IMR-90 (cell line): ENCODE results near the gene TBCD. TPM values are rescaled to one million over a fixed set of nuclear protein-coding genes. Genes with fewer than 3 reads are reported as not detected.

ENCODE experiments used
- ATAC-seq: fragments of 200-7000 bp; cut with Tn5 transposase; 2 replicates; pipeline ENCODE4 v1.9.1; 2020; ENCODE audit warnings: low read depth, mild to moderate bottlenecking, moderate library complexity
- BruUV-seq: library from RNA; stranded (reverse); fragments of 400-500 nt; replicated peaks from 2 replicates; lab custom pipeline; 2021; lab: Mats Ljungman, UMichigan
- CTCF ChIA-PET: fragments of 300-600 bp; formaldehyde crosslinking; extraction: SDS; loops from one replicate; lab custom pipeline; 2021; ENCODE audit warnings: antibody characterized with exemption; lab: Yijun Ruan, JAX
- POLR2A ChIA-PET: fragments of 300-600 bp; sonication (Branson Sonifier 250); formaldehyde crosslinking; loops from one replicate; lab custom pipeline; 2022; ENCODE audit warnings: antibody characterized with exemption; ENCODE audit not compliant: unreplicated experiment; lab: Charles Lee
- DNase-seq: peaks from one replicate; pipeline ENCODE4 v3.0.0; 2013
- H2AFZ ChIP-seq: replicated peaks from 2 replicates; pipeline ENCODE3; 2013; ENCODE audit warnings: low read length, mild to moderate bottlenecking; ENCODE audit not compliant: poor library complexity
- H2AK5ac ChIP-seq: 2 replicates; pipeline ENCODE4 v1.6.1; 2013; ENCODE audit warnings: low read depth, low read length, inconsistent platforms
- H2AK9ac ChIP-seq: replicated peaks from 2 replicates; pipeline ENCODE3; 2013; ENCODE audit warnings: mild to moderate bottlenecking, low read depth, low read length, moderate library complexity; ENCODE audit not compliant: poor library complexity
- H2BK120ac ChIP-seq: 2 replicates; pipeline ENCODE4 v1.6.1; 2013; ENCODE audit warnings: low read depth, low read length, inconsistent platforms
- H2BK15ac ChIP-seq: 3 replicates; pipeline ENCODE4 v1.6.1; 2013; ENCODE audit warnings: low read depth, low read length, inconsistent platforms
- H2BK20ac ChIP-seq: 2 replicates; pipeline ENCODE4 v1.6.1; 2013; ENCODE audit warnings: low read depth, mild to moderate bottlenecking, inconsistent platforms, low read length, moderate library complexity
- H2BK5ac ChIP-seq: 2 replicates; pipeline ENCODE4 v1.6.1; 2013; ENCODE audit warnings: mild to moderate bottlenecking, low read depth, low read length, inconsistent platforms; ENCODE audit not compliant: poor library complexity, severe bottlenecking
- H3K14ac ChIP-seq: replicated peaks from 2 replicates; pipeline ENCODE4 v1.6.1; 2013; ENCODE audit warnings: low read depth, low read length, inconsistent platforms
- H3K18ac ChIP-seq: 2 replicates; pipeline ENCODE4 v1.6.1; 2013; ENCODE audit warnings: low read depth, low read length, control low read depth
- H3K23ac ChIP-seq: 2 replicates; pipeline ENCODE4 v1.6.1; 2013; ENCODE audit warnings: low read depth, low read length, inconsistent platforms
- H3K27ac ChIP-seq: 2 replicates; pipeline ENCODE4 v1.5.1; 2013; ENCODE audit warnings: mild to moderate bottlenecking, control low read depth, low read length; ENCODE audit not compliant: insufficient read depth
- H3K27me3 ChIP-seq: 2 replicates; pipeline ENCODE4 v1.6.1; 2013; ENCODE audit warnings: low read length; ENCODE audit not compliant: control insufficient read depth, insufficient read depth
- H3K36me3 ChIP-seq: 2 replicates; pipeline ENCODE4 v1.6.1; 2013; ENCODE audit warnings: low read length, mixed read lengths; ENCODE audit not compliant: control insufficient read depth, insufficient read depth
- H3K4ac ChIP-seq: 2 replicates; pipeline ENCODE4 v1.6.1; 2013; ENCODE audit warnings: low read depth, low read length, inconsistent platforms
- H3K4me1 ChIP-seq: 2 replicates; pipeline ENCODE4 v1.6.1; 2013; ENCODE audit warnings: low read length, mixed read lengths; ENCODE audit not compliant: control insufficient read depth, insufficient read depth
- H3K4me2 ChIP-seq: 2 replicates; pipeline ENCODE4 v1.6.1; 2013; ENCODE audit warnings: low read depth, mild to moderate bottlenecking, control low read depth, low read length, moderate library complexity
- H3K4me3 ChIP-seq: 2 replicates; pipeline ENCODE4 v1.5.1; 2013; ENCODE audit warnings: low read depth, mild to moderate bottlenecking, control low read depth, low read length, moderate library complexity; ENCODE audit not compliant: insufficient read depth
- H3K56ac ChIP-seq: 2 replicates; pipeline ENCODE4 v1.6.1; 2013; ENCODE audit warnings: low read length, inconsistent platforms; ENCODE audit not compliant: insufficient read depth; ENCODE audit errors: extremely low read depth
- H3K79me1 ChIP-seq, 2 experiments: 2 replicates each; pipeline ENCODE4 v1.6.1; 2013; ENCODE audit warnings: low read length in 2 of 2, inconsistent platforms in 1 of 2, low read depth in 1 of 2
- H3K9ac ChIP-seq: 2 replicates; pipeline ENCODE4 v1.6.1; 2013; ENCODE audit warnings: low read depth, low read length, control low read depth
- H3K9me1 ChIP-seq: 2 replicates; pipeline ENCODE4 v1.6.1; 2013; ENCODE audit warnings: low read length, inconsistent platforms; ENCODE audit not compliant: insufficient read depth
- H3K9me3 ChIP-seq: 2 replicates; pipeline ENCODE4 v1.6.1; 2013; ENCODE audit warnings: low read length; ENCODE audit not compliant: control insufficient read depth, insufficient read depth
- H4K20me1 ChIP-seq: 2 replicates; pipeline ENCODE4 v1.6.1; 2013; ENCODE audit warnings: low read length, inconsistent platforms; ENCODE audit not compliant: insufficient read depth
- H4K5ac ChIP-seq: 2 replicates; pipeline ENCODE4 v1.6.1; 2013; ENCODE audit warnings: mild to moderate bottlenecking, low read depth, low read length, control low read depth
- H4K8ac ChIP-seq, 2 experiments: 2 replicates each; pipeline ENCODE4 v1.6.1; 2013; ENCODE audit warnings: low read depth in 2 of 2, low read length in 2 of 2, control low read depth in 1 of 2, inconsistent platforms in 1 of 2
- H4K91ac ChIP-seq: 2 replicates; pipeline ENCODE4 v1.6.1; 2013; ENCODE audit warnings: low read depth, low read length, inconsistent platforms; ENCODE audit not compliant: insufficient read depth
- BHLHE40 ChIP-seq: fragments of 150-350 bp; IDR thresholded peaks from 2 replicates; pipeline ENCODE4 v1.6.1; 2016; ENCODE audit warnings: mild to moderate bottlenecking, low read depth, low read length
- FOS ChIP-seq: fragments of 150-350 bp; IDR thresholded peaks from 2 replicates; pipeline ENCODE4 v1.6.1; 2016; ENCODE audit warnings: low read depth, low read length
- MAFK ChIP-seq: IDR thresholded peaks from 2 replicates; pipeline ENCODE4 v1.6.1; 2012; ENCODE audit warnings: low read depth, low read length, improper control_type of control experiment
- NFE2L2 ChIP-seq: fragments of 150-350 bp; IDR thresholded peaks from 2 replicates; pipeline ENCODE4 v1.6.1; 2016; ENCODE audit warnings: low read depth, mild to moderate bottlenecking, low read length
- POLR2A ChIP-seq: IDR thresholded peaks from 2 replicates; pipeline ENCODE4 v1.6.1; 2012; ENCODE audit warnings: mild to moderate bottlenecking, low read depth, low read length
- RAD21 ChIP-seq: IDR thresholded peaks from 2 replicates; pipeline ENCODE4 v1.6.1; 2012; ENCODE audit warnings: low read length, improper control_type of control experiment
- RCOR1 ChIP-seq: IDR thresholded peaks from 2 replicates; pipeline ENCODE4 v1.6.1; 2012; ENCODE audit warnings: mild to moderate bottlenecking, low read length, improper control_type of control experiment; ENCODE audit not compliant: insufficient replicate concordance
- WGBS, 2 experiments: methylation state at CpG; one replicate each; pipeline versions ENCODE4 v1.1.5 to v1.1.7; 2013; ENCODE audit warnings: missing lambda C conversion rate in 2 of 2; ENCODE audit not compliant: insufficient read length in 1 of 2; ENCODE audit errors: extremely low coverage in 2 of 2; 5-methylcytosine and 5-hydroxymethylcytosine counted together
- dilution Hi-C: fragments of 300-500 bp; cut with HindIII; formaldehyde crosslinking; loops from one replicate; pipeline ENCODE4 v1.14.3; 2018; ENCODE audit warnings: low sequenced_read_pairs; ENCODE audit not compliant: unreplicated experiment
- in situ Hi-C: fragments of 300-500 bp; cut with MboI; formaldehyde crosslinking; loops from 3 replicates; pipeline ENCODE4 v1.14.3; 2019; ENCODE audit warnings: low sequenced_read_pairs, inconsistent platforms, mixed read lengths
- intact Hi-C: fragments of 100-400 bp; cut with micrococcal nuclease; formaldehyde crosslinking; loops from 2 replicates; pipeline ENCODE4 v1.10.0; 2022
- polyA plus RNA-seq, 3 experiments: library from polyadenylated mRNA; depleted of rRNA; stranded (reverse); fragments of >200 nt; gene quantifications; 2 replicates each; pipeline ENCODE4 v1.2.3, GENCODE V29; 2012; ENCODE audit warnings: low replicate concordance in 1 of 3
- total RNA-seq: library from RNA; depleted of rRNA; stranded (reverse); fragments of >200 nt; gene quantifications from 2 replicates; pipeline ENCODE4 v1.2.3, GENCODE V29; 2012
- TF ChIP-seq, protein P1 (sequence below): fragments of 150-350 bp; IDR thresholded peaks from 2 replicates; pipeline ENCODE4 v1.6.1; 2017; ENCODE audit warnings: mild to moderate bottlenecking, antibody characterized with exemption, low read length, low read depth

TBCD gene
- total and polyA plus RNA-seq, 2 of the 4 experiments (the other 2 are of a cell fraction): 21.9 to 54.5 TPM

DNA sequence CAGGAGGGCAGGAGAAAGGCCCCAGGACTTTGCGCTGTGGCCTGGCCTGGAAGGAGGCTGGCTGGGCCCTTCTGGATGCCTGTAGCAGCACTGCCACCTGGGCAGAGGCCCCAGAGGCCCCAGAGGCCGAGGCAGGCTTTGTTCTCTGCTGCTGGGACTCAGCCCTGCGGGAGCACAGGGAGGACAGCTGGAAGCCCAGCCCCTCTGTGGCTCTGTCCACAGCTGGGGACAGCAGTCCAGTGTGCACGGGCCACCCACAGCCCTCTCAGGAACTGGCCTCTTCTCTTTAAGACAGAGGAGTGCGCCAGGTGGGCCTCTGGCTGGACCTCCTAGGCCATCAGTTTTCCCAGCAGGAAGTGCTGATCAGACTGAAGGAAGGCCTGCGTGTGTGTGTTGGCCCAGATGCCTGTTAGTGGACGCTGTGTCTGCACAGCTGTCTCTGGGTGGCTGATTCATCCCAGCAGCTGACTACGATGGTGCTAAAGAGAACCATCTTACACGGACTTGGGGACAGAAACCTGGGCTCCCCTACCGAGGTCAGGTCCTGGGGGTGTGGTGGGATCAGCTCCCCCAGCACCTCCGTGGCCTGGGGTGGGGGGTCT, 114.8 kb downstream of the TBCD start:
- Histone ChIP-seq H2BK15ac (no peak overlapping the region), H2AK5ac (peak overlapping the region; percentile 45; the same call in 1 of the 2 replicates), H3K27ac (peak overlapping the region; percentile 39), H3K56ac (no peak overlapping the region), H3K4me2 (no peak overlapping the region), H3K4me3 (no peak overlapping the region), H3K4me1 (peaks cover 18% of the 10 kb centered on the region), H3K4ac (peak overlapping the region; percentile 59), H4K8ac (peak overlapping the region; percentile 21 to 94; a peak in 2 of 4 replicates), H2AFZ (peak overlapping the region; percentile 85), H3K23ac (0 out of 2 replicates have a peak overlapping the region, but pooled peaks have one; percentile 4), H3K9ac (0 out of 2 replicates have a peak overlapping the region, but pooled peaks have one; percentile 4), H3K27me3 (no peaks in the 10 kb centered on the region), H4K91ac (peak overlapping the region; percentile 5; the same call in 1 of the 2 replicates), H3K79me1 (peaks cover 9 to 56% of the 10 kb centered on the region in 2 experiments), H4K5ac (peak overlapping the region; percentile 61), H3K9me3 (no peaks in the 10 kb centered on the region), H2BK120ac (peak overlapping the region; percentile 22; the same call in 1 of the 2 replicates), H3K14ac (peak overlapping the region; percentile 60; the same call in 1 of the 2 replicates), H4K20me1 (peaks cover 7% of the 10 kb centered on the region), H3K18ac (no peak overlapping the region; the same call in 1 of the 2 replicates), H3K9me1 (peaks cover 21% of the 10 kb centered on the region), H2BK5ac (peak overlapping the region; percentile 66), H2BK20ac (no peak overlapping the region), H2AK9ac (peak overlapping the region; percentile 69), H3K36me3 (peaks cover 10% of the 10 kb centered on the region)
- POLR2A ChIA-PET: no interaction called here
- BruUV-seq: no TSS peak
- dilution Hi-C loops: no loop called here
- intact Hi-C loops: no loop called here
- TF ChIP-seq RCOR1 (no peak), BHLHE40 (peak; percentile 26; the same call in 1 of the 2 replicates), POLR2A (no peak), RAD21 (0 out of 2 replicates have a peak, but pooled peaks have one; percentile 6), MAFK (peak; percentile 73), FOS (peak; percentile 77; the same call in 1 of the 2 replicates), NFE2L2 (no peak)
- TF ChIP-seq, protein P1, sequence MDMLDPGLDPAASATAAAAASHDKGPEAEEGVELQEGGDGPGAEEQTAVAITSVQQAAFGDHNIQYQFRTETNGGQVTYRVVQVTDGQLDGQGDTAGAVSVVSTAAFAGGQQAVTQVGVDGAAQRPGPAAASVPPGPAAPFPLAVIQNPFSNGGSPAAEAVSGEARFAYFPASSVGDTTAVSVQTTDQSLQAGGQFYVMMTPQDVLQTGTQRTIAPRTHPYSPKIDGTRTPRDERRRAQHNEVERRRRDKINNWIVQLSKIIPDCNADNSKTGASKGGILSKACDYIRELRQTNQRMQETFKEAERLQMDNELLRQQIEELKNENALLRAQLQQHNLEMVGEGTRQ: peak; percentile 61; the same call in 1 of the 2 replicates
- peak; percentile 93 for ATAC-seq
- in situ Hi-C loops: no loop called here
- peak; percentile 94 for DNase-seq
- CTCF ChIA-PET: no interaction called here
- 51% methylated on average over 5 of the region's 11 CpGs; no CpG with 5 or more reads in 1 of the 2 experiments for WGBS, 2 experiments
